Activated CD4-positive, alpha-beta memory T cell treated with anti-CD3 and anti-CD28 coated beads for 36 hours (primary cell): ENCODE results near the gene ADGRG3. TPM values are rescaled to one million over a fixed set of nuclear protein-coding genes. Genes with fewer than 3 reads are reported as not detected.

Experiments used
- CTCF ChIA-PET: fragments of 350-600 bp; sonication (Branson Sonifier 250); formaldehyde crosslinking; loops from one replicate; lab custom pipeline; 2021; ENCODE audit warnings: antibody characterized with exemption, inconsistent platforms; lab: Charles Lee
- POLR2A ChIA-PET: fragments of 350-600 bp; sonication (Branson Sonifier 250); formaldehyde crosslinking; loops from one replicate; lab custom pipeline; 2021; ENCODE audit warnings: antibody characterized with exemption; lab: Charles Lee
- DNase-seq: peaks from one replicate; pipeline ENCODE4 v3.0.0-alpha.2; 2020
- H3K27ac Mint-ChIP-seq: one replicate; pipeline ENCODE4 v1.8.0; 2021; ENCODE audit warnings: mixed read lengths
- H3K27me3 Mint-ChIP-seq: one replicate; pipeline ENCODE4 v1.8.0; 2021; ENCODE audit warnings: mixed read lengths
- H3K36me3 Mint-ChIP-seq: one replicate; pipeline ENCODE4 v1.8.0; 2021; ENCODE audit warnings: mixed read lengths
- H3K4me1 Mint-ChIP-seq: one replicate; pipeline ENCODE4 v1.8.0; 2021; ENCODE audit warnings: low read depth, mixed read lengths
- H3K4me3 Mint-ChIP-seq: one replicate; pipeline ENCODE4 v1.8.0; 2021; ENCODE audit warnings: mild to moderate bottlenecking, mixed read lengths
- H3K9me3 Mint-ChIP-seq: one replicate; pipeline ENCODE4 v1.8.0; 2021; ENCODE audit warnings: mixed read lengths
- intact Hi-C: fragments of 100-400 bp; cut with micrococcal nuclease; formaldehyde crosslinking; loops from one replicate; pipeline ENCODE4 v1.15.1; 2023
- total RNA-seq, 2 experiments: library from RNA; stranded (reverse); gene quantifications; one replicate each; pipeline ENCODE4 v1.2.3, GENCODE V29; 2021

The ADGRG3 gene, protein sequence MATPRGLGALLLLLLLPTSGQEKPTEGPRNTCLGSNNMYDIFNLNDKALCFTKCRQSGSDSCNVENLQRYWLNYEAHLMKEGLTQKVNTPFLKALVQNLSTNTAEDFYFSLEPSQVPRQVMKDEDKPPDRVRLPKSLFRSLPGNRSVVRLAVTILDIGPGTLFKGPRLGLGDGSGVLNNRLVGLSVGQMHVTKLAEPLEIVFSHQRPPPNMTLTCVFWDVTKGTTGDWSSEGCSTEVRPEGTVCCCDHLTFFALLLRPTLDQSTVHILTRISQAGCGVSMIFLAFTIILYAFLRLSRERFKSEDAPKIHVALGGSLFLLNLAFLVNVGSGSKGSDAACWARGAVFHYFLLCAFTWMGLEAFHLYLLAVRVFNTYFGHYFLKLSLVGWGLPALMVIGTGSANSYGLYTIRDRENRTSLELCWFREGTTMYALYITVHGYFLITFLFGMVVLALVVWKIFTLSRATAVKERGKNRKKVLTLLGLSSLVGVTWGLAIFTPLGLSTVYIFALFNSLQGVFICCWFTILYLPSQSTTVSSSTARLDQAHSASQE
- not detected for total RNA-seq

DNA sequence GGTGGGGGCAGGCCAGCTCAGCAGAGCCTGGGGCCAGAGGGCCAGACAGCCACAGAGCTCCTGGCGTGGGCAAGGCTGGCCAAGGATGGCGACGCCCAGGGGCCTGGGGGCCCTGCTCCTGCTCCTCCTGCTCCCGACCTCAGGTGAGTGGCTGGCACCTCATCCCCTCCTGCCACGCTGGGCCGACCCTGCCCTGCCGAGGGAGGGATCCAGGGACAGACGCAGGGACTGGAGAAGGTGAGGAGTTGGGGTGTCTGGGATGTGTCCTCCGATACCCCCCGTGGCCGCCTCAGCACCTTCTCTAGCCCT lies at the start of gene ADGRG3:
TSS of gene ADGRG3 (plus strand) at position 44 of the 309 bp plus-strand sequence. CDS start at position 86, 42 bp downstream.
- no peak within 1 kb of the TSS for H3K27ac Mint-ChIP-seq
- POLR2A ChIA-PET, result no interaction called here

DNA sequence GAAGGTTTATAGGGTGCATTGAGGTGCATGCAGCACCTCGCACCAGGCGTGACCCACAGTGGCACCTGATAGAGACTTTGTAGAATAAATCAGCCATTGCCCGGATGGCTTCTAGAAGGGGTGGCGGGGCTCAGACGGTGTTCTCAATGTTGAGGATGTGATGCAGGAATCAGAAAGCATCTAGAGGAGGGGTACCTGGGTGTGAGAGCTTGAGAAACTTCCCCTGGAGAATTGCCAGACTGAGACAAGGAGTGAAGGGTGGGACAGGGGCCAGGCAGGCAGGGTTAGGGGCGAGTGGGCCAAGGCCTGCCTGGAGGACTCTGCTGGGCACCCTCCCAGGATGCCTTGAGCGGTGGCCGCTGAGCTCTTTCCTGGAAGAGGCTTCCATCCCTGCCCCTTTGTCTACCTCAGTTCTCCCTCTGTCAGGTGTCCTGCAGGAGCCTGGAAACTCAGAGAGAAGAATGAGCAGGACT lies 48.9 kb upstream of the ADGRG3 start:
- Mint-ChIP-seq H3K36me3 (no peaks in the 10 kb centered on the region), H3K4me1 (peaks cover 11% of the 10 kb centered on the region), H3K9me3 (no peaks in the 10 kb centered on the region), H3K27ac (no peak overlapping the region), H3K27me3 (no peaks in the 10 kb centered on the region), H3K4me3 (no peak overlapping the region)
- ChIA-PET CTCF (interaction anchor here (0.9 to 1.5 kb wide), 3 partner anchors 19 to 43 kb away, joined by 3 to 5 read pairs (median 3); no protein-coding TSS in a partner anchor), POLR2A (no interaction called here)
- intact Hi-C loops, result no loop called here
- no peak for DNase-seq

More for the DNA sequence above, at the start of gene ADGRG3:
- no peak within 1 kb of the TSS for H3K4me3 Mint-ChIP-seq
- intact Hi-C loops, result no loop called here
- no peak for DNase-seq
- no peaks in the 10 kb centered on the region for H3K4me1 Mint-ChIP-seq
- peaks cover 2% of the 10 kb centered on the region for H3K27me3 Mint-ChIP-seq
- no peaks in the 10 kb centered on the region for H3K36me3 Mint-ChIP-seq
- H3K9me3 Mint-ChIP-seq, result no peaks in the 10 kb centered on the region
- CTCF ChIA-PET, result interaction anchor here (1.4 kb wide), 1 partner anchor 92 kb away, joined by 7 read pairs; no protein-coding TSS in a partner anchor

DNA sequence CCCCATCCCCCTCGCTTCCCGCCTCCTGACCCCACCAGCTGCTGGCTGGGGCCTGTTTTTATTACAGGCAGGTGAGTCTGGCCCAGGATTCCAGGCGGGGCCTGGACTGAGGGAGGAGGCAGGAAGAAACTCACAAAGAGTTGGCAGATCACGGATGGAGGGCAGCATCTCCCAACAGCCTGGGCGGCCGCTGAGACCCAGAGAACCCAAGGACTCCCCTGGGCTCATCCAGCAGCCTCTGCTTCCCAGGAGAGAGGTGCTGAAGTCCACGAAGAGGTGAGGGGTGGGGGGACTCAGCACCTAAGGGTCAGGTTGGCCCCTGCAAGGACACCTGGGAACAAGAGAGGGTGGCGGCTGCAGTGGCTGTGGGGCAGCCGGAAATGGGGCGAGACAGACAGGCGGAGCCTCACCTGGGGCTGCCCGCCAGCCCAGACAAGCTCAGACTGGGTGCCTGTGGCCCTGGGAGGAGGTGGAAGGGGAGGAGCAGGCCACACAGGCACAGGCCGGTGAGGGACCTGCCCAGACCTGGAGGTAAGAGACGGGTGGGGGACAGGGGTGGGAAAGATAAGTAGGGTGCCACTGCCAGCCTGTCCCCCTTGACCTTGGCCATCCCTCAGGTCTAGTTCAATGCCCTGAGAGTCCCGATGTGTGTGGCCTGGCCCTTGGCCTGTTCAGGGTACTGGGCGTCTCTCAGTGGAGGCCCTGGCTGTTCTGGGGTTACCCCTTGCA lies 48.3 kb upstream of the ADGRG3 start:
- H3K4me3 Mint-ChIP-seq, result no peak overlapping the region
- no peaks in the 10 kb centered on the region for H3K9me3 Mint-ChIP-seq
- CTCF ChIA-PET, result interaction anchor here (0.9 to 1.5 kb wide), 2 partner anchors 19 to 43 kb away, joined by 3 to 5 read pairs; no protein-coding TSS in a partner anchor
- peaks cover 5% of the 10 kb centered on the region for H3K4me1 Mint-ChIP-seq
- no peaks in the 10 kb centered on the region for H3K36me3 Mint-ChIP-seq
- POLR2A ChIA-PET, result no interaction called here
- H3K27me3 Mint-ChIP-seq, result no peaks in the 10 kb centered on the region
- no peak overlapping the region for H3K27ac Mint-ChIP-seq
- intact Hi-C loops, result no loop called here
- DNase-seq, result no peak

DNA sequence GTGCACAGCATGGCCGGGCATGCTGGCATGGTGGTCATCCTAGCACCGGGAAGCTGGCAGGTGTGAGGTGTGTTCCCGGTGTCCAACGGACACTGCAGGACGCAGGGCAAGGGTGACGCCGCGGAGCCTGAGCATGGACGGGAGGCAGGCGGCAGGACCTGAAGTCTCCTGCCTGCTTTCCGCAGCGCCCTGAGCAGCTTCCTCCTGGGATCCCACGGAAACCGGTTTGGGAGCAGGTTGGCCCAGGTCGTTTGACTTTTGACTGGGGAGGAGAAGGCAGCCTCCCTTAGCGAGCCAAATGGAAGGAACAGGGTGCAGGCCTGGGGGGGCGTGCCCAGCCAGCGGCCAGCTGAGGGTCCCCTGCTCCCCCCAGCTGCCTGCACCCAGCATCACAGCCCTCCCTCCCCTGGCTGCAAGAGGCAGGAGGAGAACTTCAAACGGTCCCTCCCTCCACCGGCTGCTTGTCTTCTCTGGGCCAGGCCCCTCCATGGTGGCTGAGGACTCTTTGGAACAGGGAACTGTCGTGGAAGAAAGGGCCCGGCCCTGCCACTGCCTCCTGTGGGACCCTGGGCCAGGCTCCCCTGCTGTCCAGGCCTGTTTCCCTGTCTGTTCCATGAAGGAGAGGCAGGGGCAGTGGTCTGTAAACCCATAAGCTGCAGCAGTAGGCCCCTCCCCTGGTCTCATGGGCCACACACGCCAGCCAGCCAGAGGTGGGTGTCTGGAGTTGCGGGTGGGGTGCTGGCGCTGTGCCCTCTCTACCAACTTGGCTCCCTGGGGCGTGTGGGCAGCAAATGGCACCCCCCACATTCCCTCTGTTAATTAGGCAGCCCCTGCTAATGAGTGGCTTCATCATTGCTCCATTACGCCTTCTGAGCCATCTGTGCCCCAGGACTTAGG lies 47.5 kb upstream of the ADGRG3 start:
- DNase-seq, result no peak
- H3K4me1 Mint-ChIP-seq, result no peaks in the 10 kb centered on the region
- no peaks in the 10 kb centered on the region for H3K9me3 Mint-ChIP-seq
- H3K27me3 Mint-ChIP-seq, result no peaks in the 10 kb centered on the region
- POLR2A ChIA-PET, result interaction anchor here (0.8 kb wide), 1 partner anchor 28 kb away, joined by 3 read pairs; no protein-coding TSS in a partner anchor
- no peak overlapping the region for H3K27ac Mint-ChIP-seq
- CTCF ChIA-PET, result interaction anchor here (1.5 kb wide), 1 partner anchor 44 kb away, joined by 5 read pairs; no protein-coding TSS in a partner anchor
- no peaks in the 10 kb centered on the region for H3K36me3 Mint-ChIP-seq
- intact Hi-C loops, result no loop called here
- H3K4me3 Mint-ChIP-seq, result no peak overlapping the region

DNA sequence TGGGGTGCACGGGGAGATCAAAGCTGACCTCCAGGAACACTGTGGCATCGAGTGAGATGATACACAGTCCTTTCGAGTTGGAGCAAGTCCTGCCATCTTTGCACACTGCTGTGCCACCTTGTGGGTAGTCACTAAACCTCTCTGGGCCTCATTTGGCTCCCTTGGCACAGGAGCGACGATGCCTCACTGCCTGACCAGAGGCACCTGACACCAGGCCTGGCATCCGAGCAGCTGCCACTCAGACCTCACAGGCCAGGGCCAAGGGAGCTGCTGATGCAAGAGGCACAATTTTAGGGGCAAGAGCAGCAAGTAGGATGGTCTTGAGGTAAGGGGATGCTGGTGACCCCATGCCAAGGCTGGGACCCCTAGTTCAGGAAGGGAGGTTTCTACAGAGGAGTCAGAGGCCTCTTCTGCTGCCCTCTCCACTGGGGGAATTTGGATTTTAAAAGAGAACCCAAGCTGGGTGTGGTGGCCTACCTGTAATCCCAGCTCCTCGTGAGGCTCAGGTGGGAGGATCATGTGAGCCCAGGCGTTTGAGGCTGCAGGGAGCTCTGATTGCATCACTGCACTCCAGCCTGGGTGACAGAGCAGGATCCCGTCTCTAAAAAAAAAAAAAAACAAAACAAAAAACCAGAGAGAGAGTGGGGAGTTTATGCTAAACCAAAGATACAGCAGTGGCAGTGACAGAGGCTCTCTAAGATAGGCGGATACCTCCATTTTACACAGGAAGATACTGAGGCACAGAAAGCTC lies 46.4 kb upstream of the ADGRG3 start:
- no peak for DNase-seq
- H3K27ac Mint-ChIP-seq, result no peak overlapping the region
- intact Hi-C loops, result no loop called here
- H3K9me3 Mint-ChIP-seq, result no peaks in the 10 kb centered on the region
- H3K4me3 Mint-ChIP-seq, result no peak overlapping the region
- no peaks in the 10 kb centered on the region for H3K36me3 Mint-ChIP-seq
- H3K27me3 Mint-ChIP-seq, result no peaks in the 10 kb centered on the region
- no peaks in the 10 kb centered on the region for H3K4me1 Mint-ChIP-seq
- ChIA-PET CTCF (interaction anchor here (1.1 to 1.8 kb wide), 2 partner anchors 27 to 44 kb away, joined by 4 to 5 read pairs; no protein-coding TSS in a partner anchor), POLR2A (no interaction called here)

DNA sequence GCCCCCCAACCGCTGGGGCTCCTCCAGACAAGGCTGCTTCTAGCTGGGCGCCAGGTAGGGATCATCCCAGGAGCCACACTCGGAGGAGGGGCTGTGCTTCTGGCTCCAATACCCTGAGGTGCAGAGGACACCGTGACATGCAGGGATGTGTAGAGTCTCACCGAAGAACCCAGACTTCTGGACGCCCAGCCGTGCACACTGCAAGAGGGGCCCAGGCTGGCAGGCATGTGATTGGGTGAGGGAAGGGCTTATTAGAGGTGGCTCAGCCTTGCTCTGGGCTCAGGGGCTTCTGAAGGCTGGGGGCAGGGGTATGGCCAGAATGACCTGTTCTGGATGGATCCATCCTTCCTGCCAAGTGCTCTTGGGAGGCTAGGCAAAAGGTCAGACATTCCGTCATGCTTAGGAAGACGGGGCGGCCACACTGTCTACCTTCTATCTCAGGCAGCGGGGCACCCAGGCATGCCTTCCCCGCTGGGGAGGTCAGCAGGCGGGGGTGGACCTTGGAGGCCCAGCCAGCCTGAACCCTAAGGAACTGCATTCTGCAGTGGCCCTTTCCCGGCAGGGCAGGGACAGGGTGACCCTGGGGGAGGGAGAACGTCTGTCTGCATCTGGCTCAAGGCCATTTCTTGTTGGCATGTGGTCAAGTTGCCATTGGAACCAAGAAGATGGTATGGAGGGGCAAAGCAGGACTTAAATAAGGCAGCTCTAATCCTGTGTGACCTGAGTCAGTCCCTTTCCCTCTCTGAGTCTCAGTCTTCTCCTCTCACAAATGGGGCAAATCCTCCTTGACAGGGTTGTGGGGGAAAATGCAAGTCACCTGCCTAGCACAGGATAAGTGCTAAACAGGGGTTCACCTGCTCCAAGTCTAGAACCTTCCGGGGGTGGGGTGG lies 45.5 kb upstream of the ADGRG3 start:
- DNase-seq, result no peak
- POLR2A ChIA-PET, result no interaction called here
- Mint-ChIP-seq H3K4me3 (no peak overlapping the region), H3K4me1 (no peaks in the 10 kb centered on the region), H3K27ac (no peak overlapping the region), H3K9me3 (no peaks in the 10 kb centered on the region), H3K27me3 (no peaks in the 10 kb centered on the region), H3K36me3 (no peaks in the 10 kb centered on the region)
- intact Hi-C loops, result no loop called here
- CTCF ChIA-PET, result interaction anchor here (1.0 to 1.8 kb wide), 2 partner anchors 20 to 45 kb away, joined by 3 to 5 read pairs; no protein-coding TSS in a partner anchor

DNA sequence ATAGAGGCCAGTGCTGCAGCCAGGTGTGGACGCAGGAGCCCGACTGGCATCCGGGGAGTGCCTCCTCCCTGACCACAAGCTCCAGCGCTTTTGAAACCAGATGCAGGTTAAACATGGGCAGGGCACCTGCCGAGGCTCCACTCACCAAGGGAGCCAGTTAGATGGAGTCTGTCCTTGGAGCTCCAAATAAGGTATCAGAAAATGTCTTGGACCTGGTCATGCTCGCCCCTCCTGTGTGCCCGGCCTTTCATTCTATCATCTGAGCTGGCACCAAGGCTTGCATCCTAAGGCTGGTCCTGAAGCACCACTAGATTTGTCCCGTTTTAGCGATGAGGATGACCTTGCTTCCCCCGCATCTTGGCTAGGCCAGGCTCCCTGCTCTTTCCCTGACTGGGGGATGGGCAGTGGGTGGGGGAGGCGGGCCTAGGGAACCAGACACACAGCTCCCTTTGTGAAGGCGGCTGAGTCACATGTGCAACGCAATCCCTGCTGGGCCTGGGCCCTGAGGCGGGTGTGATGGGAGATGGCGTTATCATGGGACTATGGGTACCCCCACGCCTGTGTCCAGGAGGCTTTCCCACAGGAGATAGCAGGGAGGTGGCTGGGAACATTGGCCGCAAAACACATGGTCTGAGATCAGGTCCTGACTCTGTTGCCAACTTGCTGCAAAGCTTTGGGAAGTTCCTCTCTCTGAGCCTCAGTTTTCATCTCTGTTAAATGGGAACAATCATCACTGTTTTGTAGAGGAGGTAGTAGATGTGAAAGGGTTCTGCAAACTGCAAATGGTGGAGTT lies 44.7 kb upstream of the ADGRG3 start:
- CTCF ChIA-PET, result interaction anchor here (1.0 kb wide), 1 partner anchor 21 kb away, joined by 3 read pairs; no protein-coding TSS in a partner anchor
- DNase-seq, result no peak
- no peak overlapping the region for H3K27ac Mint-ChIP-seq
- intact Hi-C loops, result no loop called here
- H3K9me3 Mint-ChIP-seq, result no peaks in the 10 kb centered on the region
- H3K4me1 Mint-ChIP-seq, result peaks cover 3% of the 10 kb centered on the region
- H3K4me3 Mint-ChIP-seq, result no peak overlapping the region
- no peaks in the 10 kb centered on the region for H3K36me3 Mint-ChIP-seq
- POLR2A ChIA-PET, result no interaction called here
- H3K27me3 Mint-ChIP-seq, result peaks cover 3% of the 10 kb centered on the region

DNA sequence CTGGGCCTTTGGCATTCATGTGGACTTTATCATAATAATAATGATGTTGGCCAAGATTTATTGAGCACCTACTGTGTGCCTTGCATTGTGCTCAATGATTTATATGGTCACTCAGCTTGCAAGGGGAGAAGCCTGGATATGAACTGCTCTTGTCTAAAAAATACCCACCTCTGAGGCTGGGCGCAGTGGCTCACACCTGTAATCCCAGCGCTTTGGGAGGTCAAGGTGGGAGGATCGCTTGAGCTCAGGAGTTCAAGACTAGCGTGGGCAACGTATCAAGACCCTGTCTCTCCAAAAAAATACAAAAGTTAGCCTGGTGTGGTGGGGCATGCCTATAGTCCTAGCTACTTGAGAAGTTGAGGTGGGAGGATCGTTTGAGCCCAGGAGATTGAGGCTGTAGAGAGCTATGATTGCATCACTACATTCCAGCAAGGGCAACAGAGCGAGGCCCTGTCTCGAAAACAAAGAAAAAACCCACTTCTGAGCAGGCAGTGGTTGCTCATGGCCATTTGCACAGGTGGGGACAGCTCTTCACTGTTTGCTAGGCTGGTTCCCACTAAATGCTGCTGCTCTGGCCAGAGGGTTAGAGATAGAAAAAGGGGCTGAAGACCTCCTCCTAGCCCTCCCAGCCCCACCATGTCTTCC lies 43.9 kb upstream of the ADGRG3 start:
- ChIA-PET CTCF (no interaction called here), POLR2A (interaction anchor here (0.9 kb wide), 1 partner anchor 22 kb away, joined by 3 read pairs; no protein-coding TSS in a partner anchor)
- peaks cover 11% of the 10 kb centered on the region for H3K27me3 Mint-ChIP-seq

DNA sequence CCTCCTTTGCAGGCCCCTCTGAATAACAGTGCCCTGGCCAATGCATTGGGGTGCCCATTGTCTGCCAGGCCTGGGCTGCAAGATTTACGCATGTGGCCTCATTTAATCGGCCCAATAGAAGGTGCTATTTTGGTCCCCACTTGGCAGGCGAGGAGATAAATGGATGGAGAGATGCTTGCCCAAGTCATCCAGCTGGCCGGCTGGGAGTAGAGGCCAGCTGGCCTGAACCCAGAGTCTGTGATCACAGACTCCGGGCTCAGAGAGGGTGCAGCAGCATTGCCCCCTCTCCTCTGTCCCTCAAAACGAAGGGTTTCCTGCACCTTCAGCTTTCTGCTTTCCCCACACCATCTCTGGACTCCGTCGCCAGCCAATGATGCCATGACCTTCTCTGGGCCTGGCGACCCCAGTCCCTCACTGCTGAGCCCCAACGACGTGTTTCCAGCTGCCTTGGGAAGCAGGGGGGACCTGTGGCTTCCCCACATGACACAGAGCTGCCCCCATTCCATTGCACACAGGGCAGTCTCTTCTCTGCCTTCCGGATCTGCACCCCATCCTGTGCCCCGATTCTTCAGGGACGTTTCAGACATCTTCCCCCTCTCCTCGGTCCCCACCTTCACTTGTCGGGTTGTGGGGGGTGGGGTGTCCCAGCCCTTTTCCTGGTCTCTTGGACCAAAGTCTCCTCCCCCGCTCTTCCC lies 43.2 kb upstream of the ADGRG3 start:
- ChIA-PET POLR2A (interaction anchor here (0.9 kb wide), 1 partner anchor 23 kb away, joined by 3 read pairs; no protein-coding TSS in a partner anchor), CTCF (no interaction called here)
- H3K36me3 Mint-ChIP-seq, result no peaks in the 10 kb centered on the region
- no peak overlapping the region for H3K4me3 Mint-ChIP-seq
- intact Hi-C loops, result loop anchor here (5.0 kb wide), 1 partner anchor 33 kb away; no protein-coding TSS in a partner anchor
- H3K9me3 Mint-ChIP-seq, result no peaks in the 10 kb centered on the region
- peaks cover 16% of the 10 kb centered on the region for H3K27me3 Mint-ChIP-seq
- no peak overlapping the region for H3K27ac Mint-ChIP-seq
- H3K4me1 Mint-ChIP-seq, result peaks cover 11% of the 10 kb centered on the region
- DNase-seq, result no peak

More for the DNA sequence above, 43.9 kb upstream of the ADGRG3 start:
- DNase-seq, result no peak
- no peaks in the 10 kb centered on the region for H3K9me3 Mint-ChIP-seq
- H3K4me3 Mint-ChIP-seq, result no peak overlapping the region
- H3K4me1 Mint-ChIP-seq, result peaks cover 10% of the 10 kb centered on the region
- H3K36me3 Mint-ChIP-seq, result no peaks in the 10 kb centered on the region
- H3K27ac Mint-ChIP-seq, result no peak overlapping the region
- intact Hi-C loops, result no loop called here
